Mucosa of descending colon (tissue), 3 donors: ENCODE measurements around the gene CUL3. TPM values are rescaled to one million over a fixed set of nuclear protein-coding genes. Genes with fewer than 3 reads are reported as not detected.

Experiments used
- ATAC-seq: fragments of 200-7000 bp; cut with Tn5 transposase; one replicate; pipeline ENCODE4 v1.9.1; 2020; ENCODE audit warnings: mild to moderate bottlenecking, moderate library complexity
- DNase-seq, 3 donors: peaks; one replicate each; pipeline ENCODE4 v3.0.0-alpha.2; 2020
- H3K36me3 ChIP-seq: fragments of 200-600 bp; one replicate; pipeline ENCODE4 v1.8.0; 2021; ENCODE audit warnings: low read depth, mild to moderate bottlenecking
- H3K4me1 ChIP-seq: fragments of 200-600 bp; one replicate; pipeline ENCODE4 v1.8.0; 2021; ENCODE audit warnings: low read depth, mild to moderate bottlenecking
- H3K4me3 ChIP-seq: fragments of 200-600 bp; one replicate; pipeline ENCODE4 v1.8.0; 2021; ENCODE audit warnings: mild to moderate bottlenecking
- H3K9me3 ChIP-seq: fragments of 200-600 bp; one replicate; pipeline ENCODE4 v1.8.0; 2021; ENCODE audit warnings: mild to moderate bottlenecking
- intact Hi-C, 2 donors: fragments of 100-400 bp; cut with DNase I in 1 of 2; cut with micrococcal nuclease in 1 of 2; formaldehyde crosslinking; loops; one replicate each; pipeline versions ENCODE4 v1.11.0 to v1.11.1; 2022; cut with DNase I, micrococcal nuclease
- total RNA-seq, 3 donors: library from RNA; stranded (reverse); fragmentation: NEBNext Ultra II Directional in 2 of 3; extraction: Animal tissue kit (Norgen Biotek cat#: 25700) in 2 of 3; gene quantifications; one replicate each; pipeline versions ENCODE4 v1.2.1 to v1.2.4, GENCODE V29; 2021 to 2023
- TF ChIP-seq, protein P1 (sequence below): fragments of 200-600 bp; IDR thresholded peaks from one replicate; pipeline ENCODE4 v1.8.0; 2022; ENCODE audit warnings: antibody characterized with exemption, mild to moderate bottlenecking
- donor health status: DM: no; HTN: no; CAD: no; lungs with moderate emphysema.
- donor health status: DM: no; HTN: no; CAD: no.
- donor health status: DM: no; HTN: yes; CAD: no.

CUL3 gene
- total RNA-seq, 3 donors from 2014 or later = 77.3 to 83.5 (median 79.0) TPM

DNA sequence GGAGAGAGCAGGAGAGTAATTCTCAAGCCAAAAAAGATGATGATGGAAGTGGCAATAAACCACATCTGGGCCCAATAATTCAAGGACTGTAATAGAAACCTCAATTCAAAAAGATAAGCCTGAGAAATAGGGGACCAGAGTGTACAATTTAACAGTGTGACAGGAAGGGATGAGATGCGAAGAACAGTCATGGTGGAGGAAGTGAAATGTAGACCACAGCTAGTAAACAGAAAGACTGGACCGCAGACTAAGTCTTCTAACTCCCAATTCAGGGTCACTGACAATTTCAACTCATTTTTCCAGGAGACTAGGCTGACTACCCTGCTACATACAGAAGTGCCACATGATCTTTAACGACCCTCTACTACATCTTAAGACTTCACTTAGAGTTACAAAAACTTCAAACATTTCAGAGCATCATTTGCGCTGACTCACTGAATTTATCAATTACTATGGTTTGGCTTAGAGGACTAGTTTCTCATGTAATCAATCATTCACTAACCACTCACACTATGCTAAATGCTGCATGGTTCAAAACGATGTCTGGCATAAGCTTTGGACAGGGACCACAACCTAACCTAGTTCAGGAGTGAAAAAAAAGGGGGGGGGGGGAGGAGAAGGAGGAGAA lies 9.0 kb downstream of the CUL3 start:
- Histone ChIP-seq H3K4me3 (no peak overlapping the region), H3K4me1 (peaks cover 31% of the 10 kb centered on the region), H3K36me3 (no peaks in the 10 kb centered on the region), H3K9me3 (no peaks in the 10 kb centered on the region)
- intact Hi-C loops = no loop called here
- DNase-seq = no peak
- TF ChIP-seq, protein P1, sequence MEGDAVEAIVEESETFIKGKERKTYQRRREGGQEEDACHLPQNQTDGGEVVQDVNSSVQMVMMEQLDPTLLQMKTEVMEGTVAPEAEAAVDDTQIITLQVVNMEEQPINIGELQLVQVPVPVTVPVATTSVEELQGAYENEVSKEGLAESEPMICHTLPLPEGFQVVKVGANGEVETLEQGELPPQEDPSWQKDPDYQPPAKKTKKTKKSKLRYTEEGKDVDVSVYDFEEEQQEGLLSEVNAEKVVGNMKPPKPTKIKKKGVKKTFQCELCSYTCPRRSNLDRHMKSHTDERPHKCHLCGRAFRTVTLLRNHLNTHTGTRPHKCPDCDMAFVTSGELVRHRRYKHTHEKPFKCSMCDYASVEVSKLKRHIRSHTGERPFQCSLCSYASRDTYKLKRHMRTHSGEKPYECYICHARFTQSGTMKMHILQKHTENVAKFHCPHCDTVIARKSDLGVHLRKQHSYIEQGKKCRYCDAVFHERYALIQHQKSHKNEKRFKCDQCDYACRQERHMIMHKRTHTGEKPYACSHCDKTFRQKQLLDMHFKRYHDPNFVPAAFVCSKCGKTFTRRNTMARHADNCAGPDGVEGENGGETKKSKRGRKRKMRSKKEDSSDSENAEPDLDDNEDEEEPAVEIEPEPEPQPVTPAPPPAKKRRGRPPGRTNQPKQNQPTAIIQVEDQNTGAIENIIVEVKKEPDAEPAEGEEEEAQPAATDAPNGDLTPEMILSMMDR = no peak
- peak; percentile 52 for ATAC-seq

DNA sequence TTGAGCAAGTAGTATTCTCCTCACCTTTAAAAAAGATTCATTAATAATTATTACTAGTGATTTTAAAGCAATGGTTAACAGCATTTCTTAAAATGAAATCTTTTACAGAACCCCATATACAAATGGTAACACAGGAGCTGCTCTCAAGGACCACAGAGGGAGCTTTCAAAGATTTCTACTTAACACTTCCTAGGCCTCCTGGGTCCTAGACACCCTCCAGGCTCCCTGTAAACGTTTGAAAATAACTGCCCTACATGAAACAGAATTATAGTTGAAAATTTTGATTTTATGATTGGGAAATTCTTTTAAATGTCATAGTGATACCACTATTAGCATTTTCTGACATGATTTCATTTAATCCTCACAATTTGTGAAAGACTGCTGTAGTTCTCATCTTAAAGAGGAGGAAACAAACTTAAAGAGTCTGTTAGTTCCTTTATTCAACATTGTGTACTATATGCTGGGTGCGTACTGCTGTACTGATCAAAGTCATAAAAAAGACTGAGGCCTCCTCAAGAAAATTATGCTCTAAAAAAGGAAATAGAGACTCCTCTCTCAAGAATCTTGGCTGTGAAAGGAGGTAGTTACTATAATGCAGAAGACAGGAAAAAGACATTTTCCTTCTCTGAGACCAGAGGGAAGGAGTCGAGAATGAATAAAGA lies 10.6 kb downstream of the CUL3 start:
- ATAC-seq (peak; percentile 70), DNase-seq (no peak)
- Histone ChIP-seq H3K9me3 (no peaks in the 10 kb centered on the region), H3K36me3 (no peaks in the 10 kb centered on the region), H3K4me1 (peaks cover 31% of the 10 kb centered on the region), H3K4me3 (no peak overlapping the region)
- intact Hi-C loops = no loop called here
- TF ChIP-seq, protein P1 = no peak

DNA sequence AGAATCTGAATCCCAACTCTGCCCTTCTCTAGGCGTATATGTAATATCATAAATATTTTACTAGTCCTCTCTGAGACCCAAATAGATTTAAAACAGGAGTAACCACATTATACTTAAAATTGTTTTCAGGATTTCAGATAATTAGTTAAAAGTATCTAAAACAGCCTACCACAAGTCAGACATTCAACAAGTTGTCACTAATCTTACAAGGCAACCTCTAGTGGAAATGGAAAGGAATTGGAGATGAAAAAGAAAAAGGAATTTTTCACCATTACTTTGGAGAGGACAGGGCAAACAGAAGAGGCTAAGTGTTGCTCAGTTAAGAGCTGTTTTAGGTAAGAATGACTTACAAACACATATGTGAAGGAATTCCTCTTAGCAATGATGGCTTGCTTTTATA lies 11.4 kb downstream of the CUL3 start:
- TF ChIP-seq, protein P1 = no peak
- H3K9me3 ChIP-seq = no peaks in the 10 kb centered on the region
- DNase-seq = no peak
- H3K36me3 ChIP-seq = no peaks in the 10 kb centered on the region
- intact Hi-C loops = no loop called here
- peaks cover 37% of the 10 kb centered on the region for H3K4me1 ChIP-seq
- no peak overlapping the region for H3K4me3 ChIP-seq
- ATAC-seq = no peak

DNA sequence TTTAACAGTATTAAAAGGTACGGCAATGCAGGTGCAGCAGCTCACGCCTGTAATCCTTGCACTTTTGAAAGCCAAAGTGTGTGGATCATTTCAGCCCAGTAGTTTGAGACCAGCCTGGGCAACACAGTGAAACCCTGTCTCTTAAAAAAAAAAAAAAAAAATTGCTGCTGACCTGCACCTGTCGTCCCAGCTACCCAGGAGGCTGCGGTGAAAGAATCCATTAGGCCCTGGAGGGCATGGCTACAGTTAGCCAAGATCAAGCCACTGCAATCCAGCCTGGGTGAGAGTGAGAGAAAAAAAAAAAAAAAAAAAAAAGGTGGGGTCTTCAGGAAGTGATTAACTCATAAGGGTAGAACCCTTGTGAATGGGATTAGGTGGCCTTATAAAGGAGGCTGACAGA lies 12.8 kb downstream of the CUL3 start:
- TF ChIP-seq, protein P1 = no peak
- DNase-seq (no peak), ATAC-seq (no peak)
- no peak overlapping the region for H3K4me3 ChIP-seq
- H3K4me1 ChIP-seq = peaks cover 46% of the 10 kb centered on the region
- intact Hi-C loops = no loop called here
- H3K9me3 ChIP-seq = no peaks in the 10 kb centered on the region
- no peaks in the 10 kb centered on the region for H3K36me3 ChIP-seq

DNA sequence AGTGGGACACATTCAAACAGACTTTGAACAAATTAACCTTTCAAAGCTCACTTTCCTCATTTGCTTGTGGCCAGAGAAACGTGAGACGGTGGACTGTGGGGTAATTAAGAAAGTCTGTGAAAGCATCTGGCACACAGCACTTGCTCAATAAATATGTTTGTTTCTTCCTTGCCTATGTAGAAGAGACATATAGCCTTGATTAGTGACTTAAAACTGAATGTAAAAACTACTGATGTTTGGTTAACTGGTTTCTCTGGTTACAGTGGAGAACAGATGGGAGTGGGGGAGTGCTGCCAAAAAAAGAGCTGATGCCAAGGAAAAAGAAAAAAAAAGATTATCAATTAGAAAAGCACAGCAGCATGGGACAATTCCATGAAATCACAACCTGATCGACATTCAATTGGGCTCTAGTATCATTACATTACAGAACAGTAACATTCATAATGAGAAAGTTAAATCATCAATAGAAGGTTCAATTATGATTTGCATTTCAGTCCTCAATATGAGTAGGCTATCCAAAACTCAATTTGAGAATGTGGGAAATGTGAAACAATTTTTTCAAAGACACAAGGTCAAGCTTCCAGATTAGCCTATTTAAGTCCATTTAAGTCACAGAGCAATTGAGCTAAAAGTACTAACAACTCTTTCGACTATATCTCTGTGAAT lies 14.7 kb downstream of the CUL3 start:
- no peaks in the 10 kb centered on the region for H3K9me3 ChIP-seq
- H3K4me3 ChIP-seq = no peak overlapping the region
- ATAC-seq = no peak
- no peak for DNase-seq
- H3K4me1 ChIP-seq = peaks cover 38% of the 10 kb centered on the region
- intact Hi-C loops = no loop called here
- TF ChIP-seq, protein P1 = no peak
- no peaks in the 10 kb centered on the region for H3K36me3 ChIP-seq
